Measurements from ENCODE around the gene PKP4. TPM values are rescaled to one million over a fixed set of nuclear protein-coding genes. Genes with fewer than 3 reads are reported as not detected.

The PKP4 gene
- total and polyA plus RNA-seq, 9 donors: 22.7 to 60.9 (median 46.6) TPM

DNA sequence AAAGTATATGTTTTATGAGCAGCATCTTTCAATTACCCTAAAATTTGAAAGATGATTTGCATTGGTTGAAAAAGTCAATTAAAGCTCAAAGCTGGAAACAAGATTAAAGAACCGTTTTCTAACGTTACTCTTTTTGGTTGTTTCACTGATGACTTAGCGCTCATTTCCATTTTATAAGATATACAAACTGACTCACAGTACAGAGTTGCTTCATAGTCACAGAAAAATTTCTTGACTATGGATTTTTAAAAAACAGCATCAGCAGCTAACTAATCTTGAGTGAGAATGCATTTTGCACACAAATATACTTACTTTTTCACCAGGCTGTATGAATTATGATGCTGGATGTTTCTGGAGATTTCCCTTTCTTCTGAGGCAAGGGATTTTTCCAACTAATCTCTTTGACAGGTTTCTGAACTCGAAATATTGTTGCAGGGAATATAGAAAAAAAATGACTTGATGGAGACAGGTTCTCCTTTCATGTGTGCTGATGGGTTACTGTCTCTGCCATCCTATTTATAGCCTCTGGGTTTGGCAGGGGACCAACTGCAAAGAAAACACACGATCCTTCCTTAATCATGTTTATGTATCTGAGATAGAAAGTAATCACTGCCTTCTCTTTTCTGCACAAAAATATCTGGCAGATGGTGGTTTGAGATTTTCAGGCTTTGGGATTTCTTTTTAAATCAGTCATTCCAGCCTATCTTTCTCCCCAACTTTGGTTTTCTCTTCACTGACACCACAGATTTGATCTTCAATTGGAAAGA lies 209.0 kb downstream of the PKP4 start:
- Histone ChIP-seq H3K36me3 (no peaks in the 10 kb centered on the region), H3K9me3 (no peaks in the 10 kb centered on the region), H3K27me3 (no peaks in the 10 kb centered on the region), H3K4me3 (no peak overlapping the region), H3K27ac (no peak overlapping the region), H3K4me1 (ENCODE audit: insufficient read depth) (peaks cover 6% of the 10 kb centered on the region)
- DNase-seq: no peak
- TF ChIP-seq EP300 (IDR thresholded peaks at IDR 0.05) (no peak), POLR2A (IDR thresholded peaks at IDR 0.05) (no peak)
- TF ChIP-seq, protein P1, sequence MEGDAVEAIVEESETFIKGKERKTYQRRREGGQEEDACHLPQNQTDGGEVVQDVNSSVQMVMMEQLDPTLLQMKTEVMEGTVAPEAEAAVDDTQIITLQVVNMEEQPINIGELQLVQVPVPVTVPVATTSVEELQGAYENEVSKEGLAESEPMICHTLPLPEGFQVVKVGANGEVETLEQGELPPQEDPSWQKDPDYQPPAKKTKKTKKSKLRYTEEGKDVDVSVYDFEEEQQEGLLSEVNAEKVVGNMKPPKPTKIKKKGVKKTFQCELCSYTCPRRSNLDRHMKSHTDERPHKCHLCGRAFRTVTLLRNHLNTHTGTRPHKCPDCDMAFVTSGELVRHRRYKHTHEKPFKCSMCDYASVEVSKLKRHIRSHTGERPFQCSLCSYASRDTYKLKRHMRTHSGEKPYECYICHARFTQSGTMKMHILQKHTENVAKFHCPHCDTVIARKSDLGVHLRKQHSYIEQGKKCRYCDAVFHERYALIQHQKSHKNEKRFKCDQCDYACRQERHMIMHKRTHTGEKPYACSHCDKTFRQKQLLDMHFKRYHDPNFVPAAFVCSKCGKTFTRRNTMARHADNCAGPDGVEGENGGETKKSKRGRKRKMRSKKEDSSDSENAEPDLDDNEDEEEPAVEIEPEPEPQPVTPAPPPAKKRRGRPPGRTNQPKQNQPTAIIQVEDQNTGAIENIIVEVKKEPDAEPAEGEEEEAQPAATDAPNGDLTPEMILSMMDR (IDR thresholded peaks at IDR 0.05): no peak
- 55 to 58% (median 56%) methylated on average over 5 of the region's 5 CpGs for WGBS, 3 donors
- intact Hi-C loops (cut with DNase I): loop anchor here in 1 of 4 donors (10.0 kb wide), 1 partner anchor 211 kb away; the partner anchor contains the start of genes CCDC148 and PKP4

DNA sequence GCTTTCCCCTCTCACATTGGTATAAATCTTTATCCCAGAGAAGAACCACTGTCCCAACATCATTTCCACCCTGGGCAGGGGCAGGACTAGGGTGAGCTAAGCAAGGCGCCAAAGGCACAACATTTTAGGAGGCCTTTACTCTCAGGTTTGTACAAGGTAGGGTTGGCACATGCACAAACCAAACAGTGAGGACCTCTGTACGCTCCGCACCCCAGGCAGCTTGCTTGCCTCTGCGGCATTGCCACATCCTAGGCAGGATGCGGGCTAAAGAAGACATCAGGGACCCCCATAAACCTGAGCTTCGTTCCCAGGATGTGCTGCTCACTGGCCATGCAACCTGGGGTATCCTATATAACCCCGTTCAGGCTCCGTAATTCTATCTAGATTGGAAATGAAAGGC lies 210.2 kb downstream of the PKP4 start:
- TF ChIP-seq EP300 (IDR thresholded peaks at IDR 0.05): no peak
- TF ChIP-seq, protein P1 (IDR thresholded peaks at IDR 0.05): no peak
- no peak for TF ChIP-seq POLR2A (IDR thresholded peaks at IDR 0.05)
- no peak for DNase-seq
- Histone ChIP-seq H3K4me3 (no peak overlapping the region), H3K27me3 (no peaks in the 10 kb centered on the region), H3K27ac (no peak overlapping the region), H3K36me3 (no peaks in the 10 kb centered on the region), H3K4me1 (ENCODE audit: insufficient read depth) (peaks cover 6% of the 10 kb centered on the region), H3K9me3 (no peaks in the 10 kb centered on the region)
- 84 to 91% (median 91%) methylated on average over 8 of the region's 8 CpGs for WGBS, 3 donors
- intact Hi-C loops (cut with DNase I): loop anchor here in 1 of 4 donors (10.0 kb wide), 1 partner anchor 212 kb away; the partner anchor contains the start of genes CCDC148 and PKP4

DNA sequence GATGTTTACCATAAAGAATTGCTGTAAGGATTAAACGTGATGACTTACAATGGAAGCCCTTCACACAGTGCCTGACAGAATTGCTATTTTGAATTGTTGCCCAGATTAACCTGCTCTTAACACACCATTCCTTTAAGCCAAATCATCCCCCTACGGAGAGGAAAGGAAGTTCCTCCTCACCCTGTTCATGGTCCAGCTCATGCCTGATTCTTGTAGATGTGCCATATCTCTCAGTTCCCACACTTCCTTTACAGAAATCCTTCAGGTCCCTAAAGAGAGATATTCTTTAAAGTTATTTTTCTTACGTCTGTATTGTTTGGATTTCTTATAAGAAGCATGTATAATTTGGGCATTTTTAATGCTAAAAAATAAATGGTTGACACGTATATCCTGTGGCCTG lies 210.8 kb downstream of the PKP4 start:
- Histone ChIP-seq H3K4me3 (no peak overlapping the region), H3K36me3 (no peaks in the 10 kb centered on the region), H3K27me3 (no peaks in the 10 kb centered on the region), H3K9me3 (no peaks in the 10 kb centered on the region), H3K4me1 (ENCODE audit: insufficient read depth) (peaks cover 6% of the 10 kb centered on the region), H3K27ac (peak overlapping the region in 1 of 2 donors; percentile 41)
- no peak for DNase-seq
- intact Hi-C loops (cut with DNase I): loop anchor here in 1 of 4 donors (10.0 kb wide), 1 partner anchor 213 kb away; the partner anchor contains the start of genes CCDC148 and PKP4
- TF ChIP-seq, protein P1 (IDR thresholded peaks at IDR 0.05): no peak
- no peak for TF ChIP-seq EP300 (IDR thresholded peaks at IDR 0.05)
- 26 to 35% (median 27%) methylated on average over 4 of the region's 4 CpGs for WGBS, 3 donors

DNA sequence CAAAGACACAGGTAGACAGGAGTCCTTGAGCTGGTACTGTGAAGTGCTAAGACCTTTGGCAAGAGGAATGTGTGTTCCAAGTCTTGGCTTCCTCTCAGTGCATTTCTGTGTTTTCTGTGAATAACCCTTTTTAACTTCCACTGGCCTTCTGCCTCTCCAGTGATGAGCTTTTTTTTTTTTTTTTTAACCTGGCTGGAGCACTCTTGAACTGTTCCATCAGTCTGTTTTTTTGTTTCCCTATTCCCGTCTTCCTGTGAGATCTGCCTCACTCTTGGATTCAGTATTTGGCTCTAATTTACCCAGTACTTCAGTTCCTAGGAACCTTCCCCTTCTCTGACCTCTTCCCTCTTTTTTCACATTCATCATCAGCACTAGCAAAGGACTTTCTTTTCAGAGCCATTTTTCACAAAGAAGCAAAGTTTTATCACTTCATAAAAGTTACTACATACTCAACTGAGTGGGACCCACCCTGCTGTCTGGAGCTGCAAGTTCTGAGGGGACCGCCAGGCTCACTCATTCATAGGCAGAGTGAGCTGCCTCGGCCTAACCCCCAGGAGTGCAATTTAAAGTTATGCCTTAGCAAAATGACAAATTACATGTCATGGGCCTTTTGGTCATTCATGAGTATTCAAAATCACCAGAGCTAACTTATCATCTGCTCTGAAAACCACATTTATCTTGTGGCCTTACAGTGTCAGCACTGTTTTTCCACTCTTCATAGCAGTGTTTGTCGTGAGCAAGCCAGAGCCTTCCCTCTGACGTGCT lies 211.4 kb downstream of the PKP4 start:
- no peak for DNase-seq
- Histone ChIP-seq H3K4me3 (no peak overlapping the region), H3K4me1 (ENCODE audit: insufficient read depth) (peaks cover 6% of the 10 kb centered on the region), H3K27ac (peak overlapping the region in 1 of 2 donors; percentile 41), H3K36me3 (no peaks in the 10 kb centered on the region), H3K9me3 (no peaks in the 10 kb centered on the region), H3K27me3 (no peaks in the 10 kb centered on the region)
- intact Hi-C loops (cut with DNase I): loop anchor here in 1 of 4 donors (10.0 kb wide), 1 partner anchor 213 kb away; the partner anchor contains the start of genes CCDC148 and PKP4
- TF ChIP-seq, protein P1 (IDR thresholded peaks at IDR 0.05): no peak
- TF ChIP-seq EP300 (IDR thresholded peaks at IDR 0.05) (no peak), POLR2A (IDR thresholded peaks at IDR 0.05) (no peak)
- WGBS, 3 donors: 27 to 57% (median 46%) methylated on average over 5 of the region's 5 CpGs

Measured in ovary (tissue), 9 donors.